ENCODE measurements around the gene SCAF4.

Gene SCAF4

GRCh38 chr21:31721381-31721780 is 10.5 kb downstream of the SCAF4 start:
- H3K4me3 ChIP-seq (IDR thresholded peaks at IDR 0.05; ENCODE audit: insufficient read depth, low read depth, low read length), result no peak overlapping the region
- H2AFZ ChIP-seq (ENCODE audit: low read depth), result no peak overlapping the region
- peaks cover 97% of the 10 kb centered on the region for H3K79me2 ChIP-seq (ENCODE audit: insufficient read depth, low read depth)
- H3K27me3 ChIP-seq (ENCODE audit: insufficient read depth, low read depth), result no peaks in the 10 kb centered on the region
- H3K36me3 ChIP-seq (ENCODE audit: insufficient read depth), result no peaks in the 10 kb centered on the region
- no peak overlapping the region for H3K4me2 ChIP-seq
- H3K9ac ChIP-seq, result no peak overlapping the region
- no peak overlapping the region for H3K27ac ChIP-seq
- peaks cover 33% of the 10 kb centered on the region for H3K4me1 ChIP-seq (ENCODE audit: low read depth, poor library complexity, severe bottlenecking)
- peaks cover 79% of the 10 kb centered on the region for H4K20me1 ChIP-seq (ENCODE audit: insufficient read depth)
- TF ChIP-seq CTCF (conservative IDR thresholded peaks at IDR 0.05; ENCODE audit: low read depth, low read length), result no peak

- peaks cover 34% of the 10 kb centered on the region for H3K4me1 ChIP-seq (ENCODE audit: low read depth, poor library complexity, severe bottlenecking)
- H3K27ac ChIP-seq, result no peak overlapping the region
- no peak overlapping the region for H3K4me2 ChIP-seq
- peaks cover 97% of the 10 kb centered on the region for H3K79me2 ChIP-seq (ENCODE audit: insufficient read depth, low read depth)
- no peaks in the 10 kb centered on the region for H3K36me3 ChIP-seq (ENCODE audit: insufficient read depth)
- no peak overlapping the region for H2AFZ ChIP-seq (ENCODE audit: low read depth)
- H3K27me3 ChIP-seq (ENCODE audit: insufficient read depth, low read depth), result no peaks in the 10 kb centered on the region
- peaks cover 82% of the 10 kb centered on the region for H4K20me1 ChIP-seq (ENCODE audit: insufficient read depth)
- TF ChIP-seq CTCF (conservative IDR thresholded peaks at IDR 0.05; ENCODE audit: low read depth, low read length), result no peak
- H3K9ac ChIP-seq, result no peak overlapping the region
- H3K4me3 ChIP-seq (IDR thresholded peaks at IDR 0.05; ENCODE audit: insufficient read depth, low read depth, low read length), result no peak overlapping the region
Measured at GRCh38 chr21:31720739-31721138, 11.2 kb downstream of the SCAF4 start.

- Histone ChIP-seq H3K4me1 (ENCODE audit: low read depth, poor library complexity, severe bottlenecking) (peaks cover 34% of the 10 kb centered on the region), H3K36me3 (ENCODE audit: insufficient read depth) (no peaks in the 10 kb centered on the region), H3K4me2 (no peak overlapping the region), H3K9ac (no peak overlapping the region), H3K79me2 (ENCODE audit: insufficient read depth, low read depth) (peaks cover 97% of the 10 kb centered on the region), H2AFZ (ENCODE audit: low read depth) (no peak overlapping the region), H3K4me3 (IDR thresholded peaks at IDR 0.05; ENCODE audit: insufficient read depth, low read depth, low read length) (no peak overlapping the region), H3K27ac (no peak overlapping the region), H3K27me3 (ENCODE audit: insufficient read depth, low read depth) (no peaks in the 10 kb centered on the region), H4K20me1 (ENCODE audit: insufficient read depth) (peaks cover 83% of the 10 kb centered on the region)
- TF ChIP-seq CTCF (conservative IDR thresholded peaks at IDR 0.05; ENCODE audit: low read depth, low read length), result no peak
Measured at GRCh38 chr21:31720330-31720729, 11.6 kb downstream of the SCAF4 start.

- no peak for TF ChIP-seq CTCF (conservative IDR thresholded peaks at IDR 0.05; ENCODE audit: low read depth, low read length)
- peaks cover 45% of the 10 kb centered on the region for H3K4me1 ChIP-seq (ENCODE audit: low read depth, poor library complexity, severe bottlenecking)
- no peak overlapping the region for H3K4me2 ChIP-seq
- H4K20me1 ChIP-seq (ENCODE audit: insufficient read depth), result peaks cover 85% of the 10 kb centered on the region
- H3K79me2 ChIP-seq (ENCODE audit: insufficient read depth, low read depth), result peaks cover 97% of the 10 kb centered on the region
- H3K27me3 ChIP-seq (ENCODE audit: insufficient read depth, low read depth), result no peaks in the 10 kb centered on the region
- no peak overlapping the region for H2AFZ ChIP-seq (ENCODE audit: low read depth)
- H3K36me3 ChIP-seq (ENCODE audit: insufficient read depth), result no peaks in the 10 kb centered on the region
- H3K4me3 ChIP-seq (IDR thresholded peaks at IDR 0.05; ENCODE audit: insufficient read depth, low read depth, low read length), result no peak overlapping the region
- H3K27ac ChIP-seq, result no peak overlapping the region
- H3K9ac ChIP-seq, result no peak overlapping the region
Measured at GRCh38 chr21:31716106-31716505, 15.8 kb downstream of the SCAF4 start.

All from KMS-11 (cell line).